KMS-11 (cell line): Measurements from ENCODE around the gene PSMC6.

Experiments
- H2AFZ ChIP-seq: fragments of 200-600 bp; sonication (generic); 2 replicates; pipeline ENCODE4 v1.6.1; 2016; ENCODE audit warnings: antibody characterized with exemption, mixed run types, low read depth
- H3K27ac ChIP-seq: fragments of 200-600 bp; sonication (generic); 2 replicates; pipeline ENCODE4 v1.6.1; 2016; ENCODE audit warnings: mild to moderate bottlenecking, mixed run types
- H3K27me3 ChIP-seq: fragments of 200-600 bp; sonication (generic); 2 replicates; pipeline ENCODE4 v1.6.1; 2017; ENCODE audit warnings: mild to moderate bottlenecking, low read depth, mixed run types, moderate library complexity; ENCODE audit not compliant: insufficient read depth
- H3K36me3 ChIP-seq: fragments of 200-600 bp; sonication (generic); 2 replicates; pipeline ENCODE4 v1.6.1; 2017; ENCODE audit warnings: mild to moderate bottlenecking, mixed run types; ENCODE audit not compliant: insufficient read depth
- H3K4me1 ChIP-seq: fragments of 200-600 bp; sonication (generic); 2 replicates; pipeline ENCODE4 v1.6.1; 2016; ENCODE audit warnings: mild to moderate bottlenecking, low read depth, mixed run types; ENCODE audit not compliant: poor library complexity, severe bottlenecking
- H3K4me2 ChIP-seq: fragments of 200-600 bp; sonication (generic); 2 replicates; pipeline ENCODE4 v1.7.0; 2016; ENCODE audit warnings: mild to moderate bottlenecking, mixed run types
- H3K4me3 ChIP-seq: fragments of 200-600 bp; sonication (generic); IDR thresholded peaks from 2 replicates; pipeline ENCODE4 v1.6.1; 2017; ENCODE audit warnings: low read depth, low read length, mixed read lengths; ENCODE audit not compliant: insufficient read depth
- H3K79me2 ChIP-seq: fragments of 200-600 bp; sonication (generic); 2 replicates; pipeline ENCODE4 v1.6.1; 2016; ENCODE audit warnings: low read depth, mixed run types; ENCODE audit not compliant: insufficient read depth
- H3K9ac ChIP-seq: fragments of 200-600 bp; sonication (generic); 2 replicates; pipeline ENCODE4 v1.6.1; 2016; ENCODE audit warnings: mild to moderate bottlenecking, mixed run types
- H4K20me1 ChIP-seq: fragments of 200-600 bp; sonication (generic); 2 replicates; pipeline ENCODE4 v1.6.1; 2016; ENCODE audit warnings: mild to moderate bottlenecking, mixed run types; ENCODE audit not compliant: insufficient read depth
- TF ChIP-seq, protein P1 (sequence below): fragments of 200-600 bp; sonication (generic); conservative IDR thresholded peaks from 2 replicates; pipeline ENCODE4 v1.6.1; 2017; ENCODE audit warnings: low read depth, mild to moderate bottlenecking, antibody characterized with exemption, low read length, moderate library complexity, mixed read lengths

PSMC6 gene

DNA sequence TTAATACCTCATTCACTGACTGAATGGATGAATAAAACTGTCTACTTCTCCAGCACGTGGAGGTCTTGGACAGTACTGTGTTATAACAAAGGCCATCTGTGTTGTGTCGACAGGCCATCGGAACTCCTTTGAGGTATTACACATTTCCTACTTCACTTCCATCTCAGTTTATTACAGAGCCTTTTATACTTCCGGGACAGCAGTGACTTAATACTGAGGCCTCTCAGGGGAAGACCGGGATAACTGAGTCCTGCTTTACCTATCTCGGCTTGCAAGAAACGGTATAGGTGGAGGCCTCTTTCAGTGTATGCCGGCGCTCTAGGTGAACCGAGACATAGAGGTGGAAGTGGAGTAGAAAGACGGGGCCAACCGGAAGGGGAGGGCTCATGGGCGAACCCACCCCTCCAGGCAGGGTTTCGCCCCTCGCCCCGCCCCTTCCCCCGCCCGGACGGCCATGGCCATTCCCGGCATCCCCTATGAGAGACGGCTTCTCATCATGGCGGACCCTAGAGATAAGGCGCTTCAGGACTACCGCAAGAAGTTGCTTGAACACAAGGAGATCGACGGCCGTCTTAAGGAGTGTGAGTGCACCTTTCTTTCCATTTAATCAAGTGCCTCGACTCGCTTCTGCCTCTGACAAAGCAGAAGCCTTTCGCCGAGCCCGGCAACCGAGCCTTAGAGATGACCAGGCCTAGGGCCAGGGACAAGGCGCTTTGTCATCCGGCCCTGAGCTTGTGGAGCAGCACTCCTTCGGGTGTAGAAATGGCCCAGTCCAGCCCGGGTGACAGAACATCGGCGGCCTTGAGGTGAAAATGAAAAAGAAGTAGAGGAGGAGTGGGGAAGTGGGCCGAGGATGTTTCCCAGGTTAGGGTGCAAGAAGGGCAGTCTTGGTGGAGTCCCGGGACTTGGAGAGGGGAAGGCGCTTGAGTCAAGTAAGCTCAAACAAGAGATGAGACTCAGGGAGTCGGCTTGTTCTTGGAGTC, at the start of gene PSMC6:
PSMC6 (plus strand) TSS at position 477 of the 983 bp plus-strand sequence; CDS start at position 497, 20 bp downstream.
- peaks cover 31% of the 10 kb centered on the region for H3K4me1 ChIP-seq
- H3K36me3 ChIP-seq, result peaks cover 3% of the 10 kb centered on the region; the same call in 1 of the 2 replicates
- peak within 1 kb of the TSS; percentile 77 for H3K9ac ChIP-seq
- H3K27ac ChIP-seq, result peak within 1 kb of the TSS; percentile 74
- peaks cover 34% of the 10 kb centered on the region for H3K79me2 ChIP-seq
- peak within 1 kb of the TSS; percentile 87 for H2AFZ ChIP-seq
- TF ChIP-seq, protein P1, sequence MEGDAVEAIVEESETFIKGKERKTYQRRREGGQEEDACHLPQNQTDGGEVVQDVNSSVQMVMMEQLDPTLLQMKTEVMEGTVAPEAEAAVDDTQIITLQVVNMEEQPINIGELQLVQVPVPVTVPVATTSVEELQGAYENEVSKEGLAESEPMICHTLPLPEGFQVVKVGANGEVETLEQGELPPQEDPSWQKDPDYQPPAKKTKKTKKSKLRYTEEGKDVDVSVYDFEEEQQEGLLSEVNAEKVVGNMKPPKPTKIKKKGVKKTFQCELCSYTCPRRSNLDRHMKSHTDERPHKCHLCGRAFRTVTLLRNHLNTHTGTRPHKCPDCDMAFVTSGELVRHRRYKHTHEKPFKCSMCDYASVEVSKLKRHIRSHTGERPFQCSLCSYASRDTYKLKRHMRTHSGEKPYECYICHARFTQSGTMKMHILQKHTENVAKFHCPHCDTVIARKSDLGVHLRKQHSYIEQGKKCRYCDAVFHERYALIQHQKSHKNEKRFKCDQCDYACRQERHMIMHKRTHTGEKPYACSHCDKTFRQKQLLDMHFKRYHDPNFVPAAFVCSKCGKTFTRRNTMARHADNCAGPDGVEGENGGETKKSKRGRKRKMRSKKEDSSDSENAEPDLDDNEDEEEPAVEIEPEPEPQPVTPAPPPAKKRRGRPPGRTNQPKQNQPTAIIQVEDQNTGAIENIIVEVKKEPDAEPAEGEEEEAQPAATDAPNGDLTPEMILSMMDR, result no peak
- peak within 1 kb of the TSS; percentile 76 for H3K4me2 ChIP-seq
- H3K4me3 ChIP-seq, result no peak within 1 kb of the TSS
- no peaks in the 10 kb centered on the region for H3K27me3 ChIP-seq
- no peaks in the 10 kb centered on the region for H4K20me1 ChIP-seq

DNA sequence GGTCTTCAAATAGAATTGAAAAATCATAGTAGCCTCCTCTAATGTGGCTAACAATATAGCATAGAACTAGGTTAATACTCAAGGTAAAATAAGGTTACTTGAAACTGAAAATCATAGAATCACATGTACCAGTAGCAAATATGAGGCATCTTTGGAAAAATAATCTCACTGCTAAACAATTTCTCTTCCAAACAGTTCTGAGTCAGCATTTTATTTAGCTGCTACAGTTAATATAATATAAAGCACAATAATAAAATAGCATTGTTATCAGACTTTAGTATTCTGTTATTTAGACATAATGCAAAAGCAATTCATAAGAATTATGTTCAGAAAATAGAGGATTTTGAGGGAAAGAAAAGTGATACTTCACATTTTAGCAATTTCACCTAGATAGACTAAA, 46.7 kb upstream of the PSMC6 start:
- H3K27me3 ChIP-seq, result no peaks in the 10 kb centered on the region
- H3K36me3 ChIP-seq, result no peaks in the 10 kb centered on the region
- no peak overlapping the region for H3K4me3 ChIP-seq
- TF ChIP-seq, protein P1, result no peak
- H3K4me2 ChIP-seq, result no peak overlapping the region
- H3K79me2 ChIP-seq, result no peaks in the 10 kb centered on the region
- H3K27ac ChIP-seq, result no peak overlapping the region
- no peaks in the 10 kb centered on the region for H4K20me1 ChIP-seq
- peaks cover 9% of the 10 kb centered on the region for H3K4me1 ChIP-seq
- no peak overlapping the region for H2AFZ ChIP-seq
- no peak overlapping the region for H3K9ac ChIP-seq

DNA sequence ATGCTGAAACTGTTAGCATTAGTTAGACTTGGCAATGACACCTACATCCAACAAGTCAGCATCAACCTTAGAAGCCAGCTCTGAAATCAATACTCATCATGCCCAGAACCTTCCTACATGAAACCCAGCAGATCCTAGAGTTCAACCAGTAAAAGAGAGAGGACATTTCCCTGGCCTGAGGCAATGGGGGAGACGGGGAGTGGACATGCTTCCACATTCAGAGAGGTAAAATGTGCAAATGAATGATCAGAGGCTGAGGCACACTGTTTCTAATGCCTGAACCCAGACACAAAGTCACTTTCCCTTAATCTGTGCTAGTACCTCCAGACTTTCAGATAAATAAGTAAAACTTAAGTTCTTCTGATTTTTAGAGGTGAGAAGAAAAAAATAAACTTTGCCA, 46.2 kb upstream of the PSMC6 start:
- Histone ChIP-seq H4K20me1 (no peaks in the 10 kb centered on the region), H3K36me3 (no peaks in the 10 kb centered on the region), H3K79me2 (no peaks in the 10 kb centered on the region), H3K4me2 (no peak overlapping the region), H3K4me3 (no peak overlapping the region), H2AFZ (no peak overlapping the region), H3K27me3 (no peaks in the 10 kb centered on the region), H3K4me1 (peaks cover 9% of the 10 kb centered on the region), H3K27ac (no peak overlapping the region), H3K9ac (no peak overlapping the region)
- TF ChIP-seq, protein P1, result no peak

DNA sequence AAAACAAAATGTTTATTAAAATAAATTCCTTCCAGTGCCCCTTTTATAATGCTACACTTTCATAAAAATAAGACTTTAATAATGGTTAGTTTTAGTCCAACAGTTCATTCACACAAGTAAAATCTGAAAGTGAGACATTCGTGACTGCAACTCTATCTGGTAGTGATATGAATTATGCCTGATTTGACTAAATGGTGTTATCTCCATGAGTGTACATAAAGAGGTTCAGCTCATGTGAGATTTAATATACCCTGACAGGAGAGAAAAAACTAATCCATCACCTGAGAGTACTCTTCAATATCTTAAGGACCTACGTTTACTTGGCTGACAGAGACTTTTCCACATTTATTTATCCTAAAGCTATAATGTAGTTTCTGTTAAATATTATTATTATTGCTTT, 45.7 kb upstream of the PSMC6 start:
- Histone ChIP-seq H2AFZ (no peak overlapping the region), H3K36me3 (no peaks in the 10 kb centered on the region), H3K79me2 (no peaks in the 10 kb centered on the region), H3K27ac (no peak overlapping the region), H3K27me3 (no peaks in the 10 kb centered on the region), H3K9ac (no peak overlapping the region), H3K4me1 (peaks cover 9% of the 10 kb centered on the region), H4K20me1 (no peaks in the 10 kb centered on the region), H3K4me2 (no peak overlapping the region), H3K4me3 (no peak overlapping the region)
- TF ChIP-seq, protein P1, result no peak
